Keratinocyte (primary cell): ENCODE data around the gene UNC13A. TPM values are rescaled to one million over a fixed set of nuclear protein-coding genes. Genes with fewer than 3 reads are reported as not detected.

ENCODE experiments used
- DNase-seq: peaks from one replicate; pipeline ENCODE4 v3.0.0-alpha.2; 2011; ENCODE audit warnings: low read depth, missing footprints, low spot score
- FAIRE-seq: peaks from 2 replicates; lab custom pipeline; 2011; peaks lifted over from hg19 to GRCh38; lab: Jason Lieb, UNC
- H2AFZ ChIP-seq: 2 replicates; pipeline ENCODE4 v1.6.0; 2012; ENCODE audit warnings: low read length, control low read depth, inconsistent platforms; ENCODE audit not compliant: control insufficient read depth
- H3K27ac ChIP-seq: 2 replicates; pipeline ENCODE4 v1.5.1; 2011; ENCODE audit warnings: low read length; ENCODE audit not compliant: control insufficient read depth, insufficient read depth
- H3K27me3 ChIP-seq: 3 replicates; pipeline ENCODE4 v1.6.0; 2011; ENCODE audit warnings: low read length; ENCODE audit not compliant: control insufficient read depth, insufficient read depth; ENCODE audit errors: extremely low read depth
- H3K36me3 ChIP-seq, 2 experiments: 2 replicates in 1 of 2; 3 replicates in 1 of 2; pipeline ENCODE4 v1.5.1; 2011; ENCODE audit warnings: low read length in 2 of 2, mild to moderate bottlenecking in 1 of 2; ENCODE audit not compliant: control insufficient read depth in 2 of 2, insufficient read depth in 2 of 2; ENCODE audit errors: extremely low read depth in 1 of 2
- H3K4me1 ChIP-seq: 3 replicates; pipeline ENCODE4 v1.5.1; 2011; ENCODE audit warnings: low read length; ENCODE audit not compliant: control insufficient read depth, insufficient read depth; ENCODE audit errors: extremely low read depth
- H3K4me2 ChIP-seq: 3 replicates; pipeline ENCODE4 v1.6.0; 2011; ENCODE audit warnings: low read depth, low read length; ENCODE audit not compliant: control insufficient read depth, insufficient read depth; ENCODE audit errors: extremely low read depth
- H3K4me3 ChIP-seq, 3 experiments: fragments of 200-600 bp in 1 of 3; sonication (generic) in 1 of 3; 2 replicates in 2 of 3; 3 replicates in 1 of 3; pipeline ENCODE4 v1.5.1; 2011 to 2016; ENCODE audit warnings: low read length in 3 of 3, mild to moderate bottlenecking in 3 of 3, control low read depth in 2 of 3, inconsistent platforms in 1 of 3, low read depth in 1 of 3, mixed read lengths in 1 of 3, mixed run types in 1 of 3, moderate library complexity in 1 of 3; ENCODE audit not compliant: control insufficient read depth in 2 of 3, insufficient read depth in 2 of 3; ENCODE audit errors: extremely low read depth in 1 of 3
- H3K79me2 ChIP-seq: 2 replicates; pipeline ENCODE4 v1.6.0; 2012; ENCODE audit warnings: low read length; ENCODE audit not compliant: control insufficient read depth, insufficient read depth
- H3K9ac ChIP-seq: 3 replicates; pipeline ENCODE4 v1.6.0; 2011; ENCODE audit warnings: low read length; ENCODE audit not compliant: control insufficient read depth, insufficient read depth; ENCODE audit errors: extremely low read depth
- H3K9me1 ChIP-seq: 3 replicates; pipeline ENCODE4 v1.6.0; 2011; ENCODE audit warnings: low read length; ENCODE audit not compliant: control insufficient read depth, insufficient read depth; ENCODE audit errors: extremely low read depth
- H3K9me3 ChIP-seq: 2 replicates; pipeline ENCODE4 v1.5.1; 2012; ENCODE audit warnings: low read depth, low read length; ENCODE audit not compliant: control insufficient read depth
- H4K20me1 ChIP-seq: 3 replicates; pipeline ENCODE4 v1.6.0; 2011; ENCODE audit warnings: low read length; ENCODE audit not compliant: control insufficient read depth, insufficient read depth; ENCODE audit errors: extremely low read depth
- CTCF ChIP-seq, 3 experiments: IDR thresholded peaks in 1 of 3; conservative IDR thresholded peaks in 1 of 3; optimal IDR thresholded peaks in 1 of 3; 2 replicates in 2 of 3; 3 replicates in 1 of 3; pipeline versions ENCODE3 to v1.5.1; 2011; ENCODE audit warnings: low read length in 3 of 3, mild to moderate bottlenecking in 3 of 3, moderate library complexity in 2 of 3, control low read depth in 1 of 3, inconsistent platforms in 1 of 3; ENCODE audit not compliant: insufficient read depth in 2 of 3; ENCODE audit errors: extremely low read depth in 1 of 3
- EZH2 ChIP-seq: IDR thresholded peaks from one replicate; pipeline ENCODE4 v1.6.1; 2012; ENCODE audit warnings: inconsistent platforms, mild to moderate bottlenecking, low read length, moderate library complexity
- dilution Hi-C: fragments of 300-500 bp; cut with MboI; formaldehyde crosslinking; loops from one replicate; pipeline ENCODE4 v1.7.0; 2020; ENCODE audit warnings: low sequenced_read_pairs; ENCODE audit not compliant: extremely low pct_ligation_motif_present
- polyA plus RNA-seq, 5 experiments: library from polyadenylated mRNA; depleted of rRNA in 3 of 5; stranded (reverse) in 3 of 5; stranded (forward) in 1 of 5; unstranded in 1 of 5; fragments of >200 nt; gene quantifications; 1 replicate in 1 of 5; 2 replicates in 3 of 5; 3 replicates in 1 of 5; pipeline versions ENCODE4 v1.2.1 to v1.2.3, GENCODE V29; 2011 to 2012; ENCODE audit warnings: missing spikeins in 2 of 5, low read depth in 1 of 5, low replicate concordance in 1 of 5

UNC13A gene
- polyA plus RNA-seq, 1 donor (not counting 4 experiments of a cell fraction or from before 2014, with no cell fraction given): under 0.01 TPM

- no peak overlapping the region for H2AFZ ChIP-seq
- H3K9ac ChIP-seq: no peak overlapping the region
- no peak for FAIRE-seq
- no peaks in the 10 kb centered on the region for H3K9me1 ChIP-seq
- H3K27ac ChIP-seq: no peak overlapping the region
- H3K4me2 ChIP-seq: no peak overlapping the region
- no peaks in the 10 kb centered on the region for H3K79me2 ChIP-seq
- peaks cover 2% of the 10 kb centered on the region for H4K20me1 ChIP-seq
- peaks cover 23 to 37% of the 10 kb centered on the region in 2 experiments for H3K36me3 ChIP-seq
- no peaks in the 10 kb centered on the region for H3K27me3 ChIP-seq
- H3K9me3 ChIP-seq: no peaks in the 10 kb centered on the region
- peaks cover 14% of the 10 kb centered on the region for H3K4me1 ChIP-seq
- TF ChIP-seq EZH2 (no peak), CTCF (optimal IDR thresholded peaks at IDR 0.05 in 1 of 3, IDR thresholded peaks at IDR 0.05 in 1 of 3, conservative IDR thresholded peaks at IDR 0.05 in 1 of 3; ENCODE audit: extremely low read depth in 1 of 3, insufficient read depth in 2 of 3, low read length in 3 of 3) (no peak)
- H3K4me3 ChIP-seq: no peak overlapping the region
- DNase-seq: no peak
- dilution Hi-C loops: no loop called here
Observed at GRCh38 chr19:17575871-17576757, 112.0 kb downstream of the UNC13A start.

DNA sequence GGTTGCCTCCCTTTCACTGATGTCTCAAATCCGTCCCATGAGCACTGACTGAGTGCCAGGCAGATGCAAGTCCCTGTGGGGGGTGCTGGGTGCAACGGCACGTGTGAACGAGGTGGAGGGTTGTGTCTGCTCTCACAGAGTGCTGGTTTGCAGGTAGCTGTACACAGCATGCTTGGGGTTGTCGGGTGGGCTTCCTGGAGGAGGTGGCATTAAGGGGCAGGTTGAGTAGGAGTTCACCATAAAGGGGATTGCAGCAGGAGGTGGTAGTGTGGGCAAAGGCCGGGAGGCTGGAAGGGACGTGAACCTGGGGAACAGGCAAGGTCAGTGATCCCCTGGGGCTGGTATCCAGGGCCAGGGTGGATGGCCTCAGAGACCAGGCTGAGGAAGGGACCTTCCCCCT, 115.5 kb downstream of the UNC13A start:
- Histone ChIP-seq H3K4me1 (no peaks in the 10 kb centered on the region), H3K36me3 (peaks cover 17 to 40% of the 10 kb centered on the region in 2 experiments), H3K4me2 (no peak overlapping the region), H3K4me3 (no peak overlapping the region), H3K27ac (no peak overlapping the region), H2AFZ (no peak overlapping the region), H3K9me1 (no peaks in the 10 kb centered on the region), H3K9me3 (no peaks in the 10 kb centered on the region), H3K27me3 (no peaks in the 10 kb centered on the region), H4K20me1 (peaks cover 2% of the 10 kb centered on the region), H3K79me2 (no peaks in the 10 kb centered on the region), H3K9ac (no peak overlapping the region)
- TF ChIP-seq EZH2: no peak
- TF ChIP-seq CTCF (optimal IDR thresholded peaks at IDR 0.05 in 1 of 3, IDR thresholded peaks at IDR 0.05 in 1 of 3, conservative IDR thresholded peaks at IDR 0.05 in 1 of 3; ENCODE audit: extremely low read depth in 1 of 3, insufficient read depth in 2 of 3, low read length in 3 of 3): no peak
- no peak for DNase-seq
- FAIRE-seq: no peak
- dilution Hi-C loops: no loop called here
